ENCODE results near the gene MORF4L1.

The MORF4L1 gene

GRCh38 chr15:78944669-78945407 lies 72.1 kb downstream of the MORF4L1 start, which contains the start of gene CTSH:
TSS of gene CTSH (minus strand) at chr15:78945046. CDS start at chr15:78944981, 65 bp downstream.
- Histone ChIP-seq H3K4me3 (ENCODE audit: low read length) (peak within 1 kb of the TSS; percentile 72), H2AFZ (ENCODE audit: low read length) (peak within 1 kb of the TSS; percentile 91), H3K4me2 (ENCODE audit: low read depth, low read length) (peak within 1 kb of the TSS; percentile 100), H3K79me2 (ENCODE audit: low read length) (no peaks in the 10 kb centered on the region), H3K27ac (ENCODE audit: low read length) (no peak within 1 kb of the TSS), H3K4me1 (ENCODE audit: low read length) (peaks cover 6% of the 10 kb centered on the region; the same call in 1 of the 2 replicates), H3K9ac (ENCODE audit: low read length) (peak within 1 kb of the TSS; percentile 37; the same call in 1 of the 2 replicates), H3F3A (ENCODE audit: insufficient read depth, low read length) (no peaks in the 10 kb centered on the region), H3K9me2 (replicated peaks; ENCODE audit: insufficient read depth, low read length) (no peaks in the 10 kb centered on the region), H4K20me1 (ENCODE audit: insufficient read depth, low read length) (no peaks in the 10 kb centered on the region), H3K27me3 (replicated peaks; ENCODE audit: insufficient read depth, low read length) (peaks cover 10% of the 10 kb centered on the region), H3K36me3 (replicated peaks; ENCODE audit: insufficient read depth, low read length) (no peaks in the 10 kb centered on the region), H3K9me3 (replicated peaks; ENCODE audit: insufficient read depth, low read length) (no peaks in the 10 kb centered on the region)
- DNase-seq = peak; percentile 77
- no peak for TF ChIP-seq EZH2phosphoT487 (IDR thresholded peaks at IDR 0.05; ENCODE audit: low read length)
- TF ChIP-seq CTCF (IDR thresholded peaks at IDR 0.05; ENCODE audit: low read length) = no peak
- no peak for TF ChIP-seq EZH2 (optimal IDR thresholded peaks at IDR 0.05; ENCODE audit: low read depth, low read length)

DNA sequence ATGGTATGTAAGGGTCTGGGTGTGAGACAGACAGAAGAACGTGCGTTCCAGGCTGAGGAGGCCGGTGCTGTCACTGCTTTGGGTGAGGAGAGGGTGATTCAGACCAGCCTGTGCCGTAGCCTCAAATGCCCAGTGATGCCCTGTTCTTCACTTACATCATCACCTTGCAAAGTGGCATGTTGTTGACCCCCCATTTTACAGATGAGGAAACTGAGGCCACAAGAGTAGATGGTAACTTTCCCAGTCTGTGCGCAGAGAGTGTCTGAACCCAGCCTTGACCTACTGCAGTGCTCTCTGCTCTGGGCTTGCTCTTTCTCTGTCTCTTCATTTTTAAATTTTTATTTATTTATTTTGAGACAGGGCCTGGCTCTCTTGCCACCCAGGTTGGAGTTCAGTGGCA lies 73.8 kb downstream of the MORF4L1 start:
- Histone ChIP-seq H3K4me1 (ENCODE audit: low read length) (peaks cover 4% of the 10 kb centered on the region; the same call in 1 of the 2 replicates), H3K27me3 (replicated peaks; ENCODE audit: insufficient read depth, low read length) (peaks cover 10% of the 10 kb centered on the region), H2AFZ (ENCODE audit: low read length) (no peak overlapping the region), H3K79me2 (ENCODE audit: low read length) (no peaks in the 10 kb centered on the region), H4K20me1 (ENCODE audit: insufficient read depth, low read length) (no peaks in the 10 kb centered on the region), H3K4me3 (ENCODE audit: low read length) (no peak overlapping the region), H3K27ac (ENCODE audit: low read length) (no peak overlapping the region), H3K4me2 (ENCODE audit: low read depth, low read length) (no peak overlapping the region), H3K36me3 (replicated peaks; ENCODE audit: insufficient read depth, low read length) (no peaks in the 10 kb centered on the region), H3K9me3 (replicated peaks; ENCODE audit: insufficient read depth, low read length) (no peaks in the 10 kb centered on the region), H3F3A (ENCODE audit: insufficient read depth, low read length) (no peaks in the 10 kb centered on the region), H3K9me2 (replicated peaks; ENCODE audit: insufficient read depth, low read length) (no peaks in the 10 kb centered on the region), H3K9ac (ENCODE audit: low read length) (no peak overlapping the region)
- TF ChIP-seq EZH2 (optimal IDR thresholded peaks at IDR 0.05; ENCODE audit: low read depth, low read length) (no peak), EZH2phosphoT487 (IDR thresholded peaks at IDR 0.05; ENCODE audit: low read length) (no peak), CTCF (IDR thresholded peaks at IDR 0.05; ENCODE audit: low read length) (no peak)
- DNase-seq = no peak

GRCh38 chr15:78947506-78947905 lies 74.8 kb downstream of the MORF4L1 start:
- TF ChIP-seq EZH2 (optimal IDR thresholded peaks at IDR 0.05; ENCODE audit: low read depth, low read length) (no peak), EZH2phosphoT487 (IDR thresholded peaks at IDR 0.05; ENCODE audit: low read length) (no peak), CTCF (IDR thresholded peaks at IDR 0.05; ENCODE audit: low read length) (no peak)
- no peak for DNase-seq
- no peak overlapping the region for H2AFZ ChIP-seq (ENCODE audit: low read length)
- no peaks in the 10 kb centered on the region for H3F3A ChIP-seq (ENCODE audit: insufficient read depth, low read length)
- H4K20me1 ChIP-seq (ENCODE audit: insufficient read depth, low read length) = no peaks in the 10 kb centered on the region
- H3K9ac ChIP-seq (ENCODE audit: low read length) = no peak overlapping the region
- no peaks in the 10 kb centered on the region for H3K9me3 ChIP-seq (replicated peaks; ENCODE audit: insufficient read depth, low read length)
- H3K4me1 ChIP-seq (ENCODE audit: low read length) = peaks cover 4% of the 10 kb centered on the region; the same call in 1 of the 2 replicates
- H3K27ac ChIP-seq (ENCODE audit: low read length) = no peak overlapping the region
- peaks cover 10% of the 10 kb centered on the region for H3K27me3 ChIP-seq (replicated peaks; ENCODE audit: insufficient read depth, low read length)
- H3K4me2 ChIP-seq (ENCODE audit: low read depth, low read length) = no peak overlapping the region
- no peaks in the 10 kb centered on the region for H3K36me3 ChIP-seq (replicated peaks; ENCODE audit: insufficient read depth, low read length)
- H3K9me2 ChIP-seq (replicated peaks; ENCODE audit: insufficient read depth, low read length) = no peaks in the 10 kb centered on the region
- no peak overlapping the region for H3K4me3 ChIP-seq (ENCODE audit: low read length)
- no peaks in the 10 kb centered on the region for H3K79me2 ChIP-seq (ENCODE audit: low read length)
